ENCODE results near the gene PANK2.

GRCh38 chr20:3911956-3912355, 22.8 kb downstream of the PANK2 start:
- TF ChIP-seq POLR2A (IDR thresholded peaks at IDR 0.05): no peak
- no peak for TF ChIP-seq CTCF (IDR thresholded peaks at IDR 0.05 in 8 of 11, conservative IDR thresholded peaks at IDR 0.05 in 3 of 11)

Measured in spleen (tissue), 7 donors.